Lung microvascular endothelial cell (primary cell): ENCODE data around the gene KRT20. TPM values are rescaled to one million over a fixed set of nuclear protein-coding genes. Genes with fewer than 3 reads are reported as not detected.

Experiments
- total RNA-seq: library from RNA; depleted of rRNA; stranded (reverse); fragments of >200 nt; gene quantifications from 2 replicates; pipeline ENCODE4 v1.2.1, GENCODE V29; 2014

KRT20 gene
- total RNA-seq, 1 donor from 2014 or later = not detected

Other genes starting within 250 kb of the KRT20 start
- 52.8 and 63.0 TPM in 2 replicates for gene SMARCE1, start 237.4 kb downstream of the KRT20 start, total RNA-seq
- not detected in 2 replicates for gene KRT222, start 220.1 kb downstream of the KRT20 start, total RNA-seq
- not detected in 2 replicates for gene KRT24, start 181.5 kb downstream of the KRT20 start, total RNA-seq
- not detected in 2 replicates for gene KRT25, start 129.9 kb downstream of the KRT20 start, total RNA-seq
- gene KRT26, start 113.0 kb downstream of the KRT20 start, total RNA-seq = not detected in 2 replicates
- not detected in 2 replicates for gene KRT27, start 102.7 kb downstream of the KRT20 start, total RNA-seq
- gene KRT28, start 85.3 kb downstream of the KRT20 start, total RNA-seq = not detected in 2 replicates
- 1.6 and 3.3 TPM in 2 replicates for gene KRT10, start 62.6 kb downstream of the KRT20 start, total RNA-seq
- gene KRT12, start 18.0 kb downstream of the KRT20 start, total RNA-seq = not detected in 2 replicates
- under 0.01 and 1.6 TPM in 2 replicates for gene KRT23, start 52.4 kb upstream of the KRT20 start, total RNA-seq
- gene KRT39, start 81.7 kb upstream of the KRT20 start, total RNA-seq = not detected in 2 replicates
- not detected in 2 replicates for gene KRT40, start 99.1 kb upstream of the KRT20 start, total RNA-seq
- not detected in 2 replicates for gene KRTAP3-3, start 108.9 kb upstream of the KRT20 start, total RNA-seq
- gene KRTAP3-2, start 114.7 kb upstream of the KRT20 start, total RNA-seq = not detected in 2 replicates
- gene KRTAP3-1, start 123.9 kb upstream of the KRT20 start, total RNA-seq = not detected in 2 replicates
- not detected in 2 replicates for gene KRTAP1-5, start 142.0 kb upstream of the KRT20 start, total RNA-seq
- gene KRTAP1-4, start 145.0 kb upstream of the KRT20 start, total RNA-seq = not detected in 2 replicates
- gene KRTAP1-3, start 149.6 kb upstream of the KRT20 start, total RNA-seq = not detected in 2 replicates
- gene KRTAP1-1, start 156.2 kb upstream of the KRT20 start, total RNA-seq = not detected in 2 replicates
- not detected in 2 replicates for gene KRTAP2-1, start 162.1 kb upstream of the KRT20 start, total RNA-seq
- not detected in 2 replicates for gene KRTAP2-2, start 170.0 kb upstream of the KRT20 start, total RNA-seq
- gene KRTAP2-3, start 174.9 kb upstream of the KRT20 start, total RNA-seq = not detected in 2 replicates
- gene KRTAP2-4, start 180.6 kb upstream of the KRT20 start, total RNA-seq = not detected in 2 replicates
- not detected in 2 replicates for gene KRTAP4-7, start 198.9 kb upstream of the KRT20 start, total RNA-seq
- not detected in 2 replicates for gene KRTAP4-8, start 212.9 kb upstream of the KRT20 start, total RNA-seq
- gene KRTAP4-16, start 217.0 kb upstream of the KRT20 start, total RNA-seq = not detected in 2 replicates
- not detected in 2 replicates for gene KRTAP4-9, start 220.1 kb upstream of the KRT20 start, total RNA-seq
- gene KRTAP4-11, start 233.1 kb upstream of the KRT20 start, total RNA-seq = not detected in 2 replicates
- not detected in 2 replicates for gene KRTAP4-12, start 238.9 kb upstream of the KRT20 start, total RNA-seq